GM12801 (cell line): ENCODE data around the gene UROC1.

ENCODE experiments used
- TF ChIP-seq, protein P1 (sequence below): IDR thresholded peaks from one replicate; pipeline ENCODE4 v1.5.1; 2011; ENCODE audit warnings: control low read depth; ENCODE audit not compliant: insufficient read length; ENCODE audit errors: extremely low read depth

UROC1 gene

DNA sequence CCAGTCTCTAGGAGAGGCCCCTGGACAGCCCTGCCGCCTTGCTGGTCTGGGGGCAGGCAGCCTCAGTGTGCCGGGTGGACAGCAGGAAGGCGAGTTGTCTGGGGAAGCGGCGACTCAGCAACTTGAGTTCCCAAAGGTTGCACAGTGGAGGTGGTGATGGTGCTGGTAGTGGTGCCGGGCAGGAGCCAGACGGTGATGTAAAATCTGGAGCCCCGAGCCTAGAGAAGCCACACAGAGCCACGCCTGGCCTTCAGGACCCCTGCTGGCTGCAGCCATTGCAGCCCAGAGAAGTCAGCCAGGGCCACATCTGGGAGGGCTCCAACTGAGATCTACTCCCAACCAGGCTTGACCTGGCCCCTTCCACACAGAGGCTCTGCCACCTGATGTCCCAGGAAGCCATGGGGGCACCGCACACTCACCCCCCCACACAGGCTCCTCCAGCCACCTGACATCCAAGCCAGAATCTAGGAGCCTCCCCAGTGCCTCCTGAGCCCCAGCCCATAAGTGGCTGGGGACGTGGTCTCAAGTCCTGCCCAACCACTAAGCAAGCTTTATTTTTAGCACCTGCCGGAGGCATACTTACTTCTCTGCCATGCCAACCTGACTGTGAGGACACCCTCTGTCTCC, 32.4 kb upstream of the UROC1 start:
- TF ChIP-seq, protein P1, sequence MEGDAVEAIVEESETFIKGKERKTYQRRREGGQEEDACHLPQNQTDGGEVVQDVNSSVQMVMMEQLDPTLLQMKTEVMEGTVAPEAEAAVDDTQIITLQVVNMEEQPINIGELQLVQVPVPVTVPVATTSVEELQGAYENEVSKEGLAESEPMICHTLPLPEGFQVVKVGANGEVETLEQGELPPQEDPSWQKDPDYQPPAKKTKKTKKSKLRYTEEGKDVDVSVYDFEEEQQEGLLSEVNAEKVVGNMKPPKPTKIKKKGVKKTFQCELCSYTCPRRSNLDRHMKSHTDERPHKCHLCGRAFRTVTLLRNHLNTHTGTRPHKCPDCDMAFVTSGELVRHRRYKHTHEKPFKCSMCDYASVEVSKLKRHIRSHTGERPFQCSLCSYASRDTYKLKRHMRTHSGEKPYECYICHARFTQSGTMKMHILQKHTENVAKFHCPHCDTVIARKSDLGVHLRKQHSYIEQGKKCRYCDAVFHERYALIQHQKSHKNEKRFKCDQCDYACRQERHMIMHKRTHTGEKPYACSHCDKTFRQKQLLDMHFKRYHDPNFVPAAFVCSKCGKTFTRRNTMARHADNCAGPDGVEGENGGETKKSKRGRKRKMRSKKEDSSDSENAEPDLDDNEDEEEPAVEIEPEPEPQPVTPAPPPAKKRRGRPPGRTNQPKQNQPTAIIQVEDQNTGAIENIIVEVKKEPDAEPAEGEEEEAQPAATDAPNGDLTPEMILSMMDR, result no peak

DNA sequence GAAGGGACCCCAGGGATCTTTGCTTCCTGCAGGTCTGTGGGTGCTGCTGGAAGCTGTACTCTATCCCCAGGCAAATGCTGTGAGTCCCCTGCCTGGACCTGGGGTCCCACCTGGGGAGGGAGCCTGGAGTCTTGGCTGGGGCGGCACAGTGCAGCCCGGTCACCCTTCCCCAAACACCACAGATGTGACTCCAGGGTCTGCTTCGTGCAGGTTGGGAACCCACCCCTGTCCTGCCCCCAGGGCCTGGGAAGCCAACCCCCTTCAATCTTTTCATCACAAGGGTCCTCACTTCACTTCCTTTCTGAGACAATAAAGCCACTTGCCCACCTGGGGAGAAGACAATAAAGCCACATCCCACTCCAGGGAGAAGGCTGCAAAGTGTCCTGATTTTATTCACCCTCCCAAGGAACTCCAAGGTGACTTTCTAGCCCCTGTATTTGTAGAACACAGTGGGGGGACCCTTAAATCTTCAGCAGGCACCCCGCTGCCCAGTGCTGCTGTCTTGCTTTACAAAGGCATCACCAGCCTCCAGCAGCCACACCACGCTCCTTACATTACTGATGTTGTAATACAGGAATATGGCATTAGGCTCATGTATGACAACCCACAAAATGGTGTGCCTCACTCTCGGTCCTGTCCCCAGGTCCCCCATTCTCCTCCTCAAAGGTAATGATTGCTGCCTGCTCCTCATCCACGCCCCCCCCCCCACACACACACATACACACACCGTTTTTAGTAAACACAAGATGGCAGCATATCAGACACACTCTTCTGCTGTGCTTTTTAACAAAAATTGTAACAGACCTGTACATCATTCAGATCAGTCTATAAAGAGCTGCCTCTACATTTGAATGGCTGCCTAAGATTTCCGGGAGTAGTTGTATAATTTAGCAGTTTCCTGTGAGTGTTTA, 31.2 kb upstream of the UROC1 start:
- TF ChIP-seq, protein P1, result no peak

DNA sequence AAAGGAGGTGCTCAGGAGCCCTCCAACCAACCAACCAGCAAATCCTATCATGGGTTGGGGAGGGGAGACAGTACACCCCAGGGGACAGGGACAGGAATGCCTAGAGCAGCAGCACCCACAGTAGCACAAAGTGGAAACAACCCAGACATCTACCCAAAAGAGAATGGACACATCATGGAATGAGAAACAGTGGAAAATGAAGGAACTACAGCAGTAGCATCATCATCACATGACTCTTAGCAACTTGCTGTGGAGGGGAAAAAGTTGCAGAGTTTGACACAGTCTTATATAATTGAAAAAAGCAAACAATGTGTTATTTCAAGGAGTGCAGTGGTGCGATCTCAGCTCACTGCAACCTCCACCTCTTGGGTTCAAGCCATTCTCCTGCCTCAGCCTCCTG, 30.1 kb upstream of the UROC1 start:
- TF ChIP-seq, protein P1, result no peak

DNA sequence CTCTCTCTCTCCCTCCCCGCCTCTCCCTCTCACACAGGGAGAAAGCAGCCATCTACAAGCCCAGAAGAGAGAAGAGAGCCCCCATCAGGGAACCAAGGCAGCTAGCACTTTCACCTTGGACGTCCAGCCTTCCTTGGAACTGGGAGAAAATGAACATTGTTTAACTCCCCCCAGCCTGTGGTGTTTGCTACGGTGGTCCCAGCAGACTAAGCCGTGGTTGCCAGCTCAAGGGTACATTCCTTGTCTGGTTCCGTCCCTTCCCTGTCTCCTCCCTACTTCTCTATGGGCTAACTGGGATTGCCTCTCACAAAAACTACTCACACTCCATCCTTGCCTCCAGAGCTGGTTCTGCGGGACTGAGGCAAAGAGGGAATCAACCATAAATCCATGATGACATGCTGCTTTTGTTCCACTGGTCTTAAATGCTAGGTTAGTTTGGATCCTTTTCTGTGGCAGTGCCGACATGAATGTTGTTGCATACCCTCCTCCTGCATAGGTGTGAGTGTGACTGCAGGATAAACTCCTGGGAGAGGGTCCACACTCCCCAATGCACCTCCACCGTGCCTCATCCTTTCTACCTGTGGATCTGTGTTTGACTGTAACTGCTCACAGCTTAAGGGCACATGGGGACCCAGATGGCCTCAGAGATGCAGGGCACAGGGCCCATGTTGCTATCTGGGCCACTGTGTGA, 29.1 kb upstream of the UROC1 start:
- TF ChIP-seq, protein P1, result no peak

DNA sequence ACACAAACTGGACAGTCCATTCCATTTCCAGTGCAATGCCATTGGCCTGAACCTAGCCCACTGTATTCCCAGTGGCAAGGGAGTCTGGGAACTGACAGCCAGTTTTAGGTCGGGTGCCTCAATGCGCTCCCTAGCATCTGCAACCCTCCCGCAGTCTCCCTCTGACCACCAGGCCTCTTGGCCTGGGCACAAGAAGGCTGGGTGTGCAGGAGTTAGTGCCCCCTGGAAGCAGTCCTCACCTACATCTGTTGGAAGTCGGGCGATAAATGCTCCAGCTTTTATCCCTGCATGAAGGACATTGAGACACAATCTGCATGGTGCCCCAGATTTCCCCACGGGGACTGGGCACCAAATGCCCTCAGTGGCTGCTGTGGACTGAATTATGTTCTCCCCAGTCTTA, 28.4 kb upstream of the UROC1 start:
- TF ChIP-seq, protein P1, result no peak

DNA sequence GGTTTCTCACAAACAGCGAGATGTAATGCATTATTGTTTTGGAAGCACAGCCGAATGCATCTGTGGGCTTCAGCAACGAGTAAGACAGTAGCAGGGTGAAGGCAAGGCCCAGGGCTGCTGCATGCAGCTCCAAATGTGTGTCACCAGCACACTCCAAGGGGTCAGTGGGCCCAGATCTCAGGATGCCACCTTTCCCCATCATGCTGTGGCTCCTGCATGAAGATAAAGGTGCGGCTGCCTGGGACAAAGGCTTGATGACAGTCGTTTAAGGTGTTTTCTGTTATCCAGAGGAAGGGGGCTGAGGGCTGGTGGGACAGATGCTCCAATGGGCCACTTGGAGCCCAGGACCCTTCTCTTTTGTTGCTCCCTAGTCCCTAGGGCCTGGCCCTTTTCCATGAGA, 28.0 kb upstream of the UROC1 start:
- TF ChIP-seq, protein P1, result no peak

DNA sequence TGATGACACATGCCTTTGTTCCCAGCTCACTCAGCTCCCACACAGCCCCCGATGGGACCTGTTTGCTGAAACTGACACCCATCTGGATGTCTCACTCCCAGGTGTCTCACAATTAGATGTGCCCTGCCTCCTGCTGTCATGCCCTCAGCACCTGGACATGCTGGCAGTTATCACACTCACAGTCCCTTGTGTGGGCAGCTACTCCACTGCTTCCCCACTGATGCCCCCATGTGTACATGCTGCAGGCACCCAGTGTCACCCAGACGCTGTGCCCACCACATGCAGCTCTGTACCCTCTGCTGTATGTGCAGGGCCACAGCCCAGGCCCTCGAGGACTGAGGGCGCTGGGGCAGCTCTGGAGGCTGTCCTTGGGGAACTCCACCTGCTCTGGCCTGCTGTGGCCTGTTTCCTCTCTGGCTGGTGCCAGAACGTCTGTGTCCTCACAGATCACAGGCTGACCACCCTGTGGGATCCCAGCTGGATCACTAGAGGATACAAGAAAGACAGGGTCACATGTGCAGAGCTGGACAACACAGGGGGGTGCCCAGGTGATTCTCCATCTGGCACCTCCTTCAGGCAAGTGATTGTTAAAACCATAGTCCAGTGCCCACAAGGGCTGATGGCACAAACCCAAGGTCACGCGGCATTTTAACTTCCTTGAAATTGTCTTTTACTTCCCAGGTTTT, 27.2 kb upstream of the UROC1 start:
- TF ChIP-seq, protein P1, result no peak
